K562 (cell line): ENCODE results near the gene RC3H2. TPM values are rescaled to one million over a fixed set of nuclear protein-coding genes. Genes with fewer than 3 reads are reported as not detected.

Experiments
- ARHGAP35 ChIP-seq: fragments of 450-650 bp; IDR thresholded peaks from 2 replicates; pipeline ENCODE4 v1.6.1; 2018; ENCODE audit not compliant: partially characterized antibody
- FOSL1 ChIP-seq: fragments of 200-800 bp; sonication (Bioruptor generic); conservative IDR thresholded peaks from 2 replicates; pipeline ENCODE4 v1.6.1; 2016; ENCODE audit warnings: missing genetic modification characterization, missing compliant biosample characterization
- PPARD ChIP-seq: fragments of 250-450 bp; sonication (Bioruptor Pico); IDR thresholded peaks from 2 replicates; pipeline ENCODE4 v1.8.0; 2022; ENCODE audit warnings: inconsistent platforms, mild to moderate bottlenecking, moderate library complexity
- SREBF1 ChIP-seq: fragments of 150-350 bp; IDR thresholded peaks from 2 replicates; pipeline ENCODE4 v1.6.1; 2014; ENCODE audit warnings: antibody characterized with exemption, low read depth, low read length, borderline replicate concordance
- ZNF583 ChIP-seq: fragments of 250-450 bp; sonication (Bioruptor Pico); IDR thresholded peaks from 2 replicates; pipeline ENCODE4 v1.4.0; 2020
- polyA plus RNA-seq, 8 experiments: library from polyadenylated mRNA; depleted of rRNA in 4 of 8; stranded (reverse) in 5 of 8; unstranded in 3 of 8; fragments of >200 nt; fragmentation: Nextera tagmentation in 2 of 8; fragmentation: Illumina TruSeq in 1 of 8; extraction: Ambion mirVana in 2 of 8; extraction: Trizol in 1 of 8; gene quantifications; 2 replicates each; pipeline versions ENCODE4 v1.2.1 to v1.2.3, GENCODE V29; 2011 to 2014; ENCODE audit warnings: inconsistent platforms in 1 of 8, missing spikeins in 1 of 8
- total RNA-seq, 7 experiments: library from RNA; depleted of rRNA in 6 of 7; stranded (reverse); fragments of >200 nt in 6 of 7; fragmentation: Illumina TruSeq in 2 of 7; extraction: Trizol in 2 of 7; gene quantifications; 2 replicates each; pipeline versions ENCODE4 v1.2.1 to v1.2.3, GENCODE V29; 2011 to 2021; ENCODE audit warnings: low replicate concordance in 1 of 7
- TF ChIP-seq, protein P1 (sequence below): fragments of 450-650 bp; IDR thresholded peaks from 2 replicates; pipeline ENCODE4 v1.6.1; 2016; ENCODE audit warnings: mild to moderate bottlenecking, moderate library complexity
- TF ChIP-seq, protein P2 (sequence below): fragments of 250-450 bp; sonication (Bioruptor Pico); IDR thresholded peaks from 2 replicates; pipeline ENCODE4 v1.4.0; 2020; ENCODE audit warnings: mild to moderate bottlenecking, moderate library complexity
- TF ChIP-seq, protein P3 (sequence below): fragments of 450-650 bp; IDR thresholded peaks from 2 replicates; pipeline ENCODE4 v1.6.1; 2018; ENCODE audit not compliant: partially characterized antibody
- TF ChIP-seq, protein P4 (sequence below): sonication (generic); formaldehyde crosslinking; IDR thresholded peaks from 2 replicates; pipeline ENCODE4 v1.4.0; 2020; ENCODE audit warnings: mild to moderate bottlenecking, missing genetic modification reagents

RC3H2 gene
- total and polyA plus RNA-seq, 9 of the 15 experiments (the other 6 are each of a cell fraction or from before 2014, with no cell fraction given), result 5.6 to 35.4 (median 18.6) TPM

DNA sequence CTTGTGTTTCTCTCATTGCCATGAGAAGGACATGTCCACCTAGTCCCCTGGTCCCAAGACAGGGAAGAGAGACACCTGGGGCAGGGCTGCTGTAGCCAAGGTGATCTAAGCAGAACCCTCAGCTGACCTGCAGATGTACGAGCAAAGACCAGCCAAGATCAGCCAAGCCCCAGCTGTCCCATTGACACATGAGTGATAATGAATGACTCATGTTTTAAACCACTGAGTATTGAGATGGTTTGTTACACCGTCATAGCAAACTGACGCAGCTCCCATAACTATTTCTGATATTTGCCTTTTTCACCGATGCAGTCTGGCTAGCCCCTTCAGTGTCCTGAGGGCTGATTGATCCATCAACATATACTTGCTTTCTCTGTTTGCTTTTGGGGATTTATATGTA is 98.5 kb downstream of the RC3H2 start (continued):
- TF ChIP-seq, protein P1, sequence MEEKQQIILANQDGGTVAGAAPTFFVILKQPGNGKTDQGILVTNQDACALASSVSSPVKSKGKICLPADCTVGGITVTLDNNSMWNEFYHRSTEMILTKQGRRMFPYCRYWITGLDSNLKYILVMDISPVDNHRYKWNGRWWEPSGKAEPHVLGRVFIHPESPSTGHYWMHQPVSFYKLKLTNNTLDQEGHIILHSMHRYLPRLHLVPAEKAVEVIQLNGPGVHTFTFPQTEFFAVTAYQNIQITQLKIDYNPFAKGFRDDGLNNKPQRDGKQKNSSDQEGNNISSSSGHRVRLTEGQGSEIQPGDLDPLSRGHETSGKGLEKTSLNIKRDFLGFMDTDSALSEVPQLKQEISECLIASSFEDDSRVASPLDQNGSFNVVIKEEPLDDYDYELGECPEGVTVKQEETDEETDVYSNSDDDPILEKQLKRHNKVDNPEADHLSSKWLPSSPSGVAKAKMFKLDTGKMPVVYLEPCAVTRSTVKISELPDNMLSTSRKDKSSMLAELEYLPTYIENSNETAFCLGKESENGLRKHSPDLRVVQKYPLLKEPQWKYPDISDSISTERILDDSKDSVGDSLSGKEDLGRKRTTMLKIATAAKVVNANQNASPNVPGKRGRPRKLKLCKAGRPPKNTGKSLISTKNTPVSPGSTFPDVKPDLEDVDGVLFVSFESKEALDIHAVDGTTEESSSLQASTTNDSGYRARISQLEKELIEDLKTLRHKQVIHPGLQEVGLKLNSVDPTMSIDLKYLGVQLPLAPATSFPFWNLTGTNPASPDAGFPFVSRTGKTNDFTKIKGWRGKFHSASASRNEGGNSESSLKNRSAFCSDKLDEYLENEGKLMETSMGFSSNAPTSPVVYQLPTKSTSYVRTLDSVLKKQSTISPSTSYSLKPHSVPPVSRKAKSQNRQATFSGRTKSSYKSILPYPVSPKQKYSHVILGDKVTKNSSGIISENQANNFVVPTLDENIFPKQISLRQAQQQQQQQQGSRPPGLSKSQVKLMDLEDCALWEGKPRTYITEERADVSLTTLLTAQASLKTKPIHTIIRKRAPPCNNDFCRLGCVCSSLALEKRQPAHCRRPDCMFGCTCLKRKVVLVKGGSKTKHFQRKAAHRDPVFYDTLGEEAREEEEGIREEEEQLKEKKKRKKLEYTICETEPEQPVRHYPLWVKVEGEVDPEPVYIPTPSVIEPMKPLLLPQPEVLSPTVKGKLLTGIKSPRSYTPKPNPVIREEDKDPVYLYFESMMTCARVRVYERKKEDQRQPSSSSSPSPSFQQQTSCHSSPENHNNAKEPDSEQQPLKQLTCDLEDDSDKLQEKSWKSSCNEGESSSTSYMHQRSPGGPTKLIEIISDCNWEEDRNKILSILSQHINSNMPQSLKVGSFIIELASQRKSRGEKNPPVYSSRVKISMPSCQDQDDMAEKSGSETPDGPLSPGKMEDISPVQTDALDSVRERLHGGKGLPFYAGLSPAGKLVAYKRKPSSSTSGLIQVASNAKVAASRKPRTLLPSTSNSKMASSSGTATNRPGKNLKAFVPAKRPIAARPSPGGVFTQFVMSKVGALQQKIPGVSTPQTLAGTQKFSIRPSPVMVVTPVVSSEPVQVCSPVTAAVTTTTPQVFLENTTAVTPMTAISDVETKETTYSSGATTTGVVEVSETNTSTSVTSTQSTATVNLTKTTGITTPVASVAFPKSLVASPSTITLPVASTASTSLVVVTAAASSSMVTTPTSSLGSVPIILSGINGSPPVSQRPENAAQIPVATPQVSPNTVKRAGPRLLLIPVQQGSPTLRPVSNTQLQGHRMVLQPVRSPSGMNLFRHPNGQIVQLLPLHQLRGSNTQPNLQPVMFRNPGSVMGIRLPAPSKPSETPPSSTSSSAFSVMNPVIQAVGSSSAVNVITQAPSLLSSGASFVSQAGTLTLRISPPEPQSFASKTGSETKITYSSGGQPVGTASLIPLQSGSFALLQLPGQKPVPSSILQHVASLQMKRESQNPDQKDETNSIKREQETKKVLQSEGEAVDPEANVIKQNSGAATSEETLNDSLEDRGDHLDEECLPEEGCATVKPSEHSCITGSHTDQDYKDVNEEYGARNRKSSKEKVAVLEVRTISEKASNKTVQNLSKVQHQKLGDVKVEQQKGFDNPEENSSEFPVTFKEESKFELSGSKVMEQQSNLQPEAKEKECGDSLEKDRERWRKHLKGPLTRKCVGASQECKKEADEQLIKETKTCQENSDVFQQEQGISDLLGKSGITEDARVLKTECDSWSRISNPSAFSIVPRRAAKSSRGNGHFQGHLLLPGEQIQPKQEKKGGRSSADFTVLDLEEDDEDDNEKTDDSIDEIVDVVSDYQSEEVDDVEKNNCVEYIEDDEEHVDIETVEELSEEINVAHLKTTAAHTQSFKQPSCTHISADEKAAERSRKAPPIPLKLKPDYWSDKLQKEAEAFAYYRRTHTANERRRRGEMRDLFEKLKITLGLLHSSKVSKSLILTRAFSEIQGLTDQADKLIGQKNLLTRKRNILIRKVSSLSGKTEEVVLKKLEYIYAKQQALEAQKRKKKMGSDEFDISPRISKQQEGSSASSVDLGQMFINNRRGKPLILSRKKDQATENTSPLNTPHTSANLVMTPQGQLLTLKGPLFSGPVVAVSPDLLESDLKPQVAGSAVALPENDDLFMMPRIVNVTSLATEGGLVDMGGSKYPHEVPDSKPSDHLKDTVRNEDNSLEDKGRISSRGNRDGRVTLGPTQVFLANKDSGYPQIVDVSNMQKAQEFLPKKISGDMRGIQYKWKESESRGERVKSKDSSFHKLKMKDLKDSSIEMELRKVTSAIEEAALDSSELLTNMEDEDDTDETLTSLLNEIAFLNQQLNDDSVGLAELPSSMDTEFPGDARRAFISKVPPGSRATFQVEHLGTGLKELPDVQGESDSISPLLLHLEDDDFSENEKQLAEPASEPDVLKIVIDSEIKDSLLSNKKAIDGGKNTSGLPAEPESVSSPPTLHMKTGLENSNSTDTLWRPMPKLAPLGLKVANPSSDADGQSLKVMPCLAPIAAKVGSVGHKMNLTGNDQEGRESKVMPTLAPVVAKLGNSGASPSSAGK, result no peak
- TF ChIP-seq, protein P2, sequence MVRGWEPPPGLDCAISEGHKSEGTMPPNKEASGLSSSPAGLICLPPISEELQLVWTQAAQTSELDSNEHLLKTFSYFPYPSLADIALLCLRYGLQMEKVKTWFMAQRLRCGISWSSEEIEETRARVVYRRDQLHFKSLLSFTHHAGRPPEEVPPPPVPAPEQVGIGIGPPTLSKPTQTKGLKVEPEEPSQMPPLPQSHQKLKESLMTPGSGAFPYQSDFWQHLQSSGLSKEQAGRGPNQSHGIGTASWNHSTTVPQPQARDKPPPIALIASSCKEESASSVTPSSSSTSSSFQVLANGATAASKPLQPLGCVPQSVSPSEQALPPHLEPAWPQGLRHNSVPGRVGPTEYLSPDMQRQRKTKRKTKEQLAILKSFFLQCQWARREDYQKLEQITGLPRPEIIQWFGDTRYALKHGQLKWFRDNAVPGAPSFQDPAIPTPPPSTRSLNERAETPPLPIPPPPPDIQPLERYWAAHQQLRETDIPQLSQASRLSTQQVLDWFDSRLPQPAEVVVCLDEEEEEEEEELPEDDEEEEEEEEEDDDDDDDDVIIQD (CRISPR knock-in tag), result no peak
- TF ChIP-seq, protein P3, sequence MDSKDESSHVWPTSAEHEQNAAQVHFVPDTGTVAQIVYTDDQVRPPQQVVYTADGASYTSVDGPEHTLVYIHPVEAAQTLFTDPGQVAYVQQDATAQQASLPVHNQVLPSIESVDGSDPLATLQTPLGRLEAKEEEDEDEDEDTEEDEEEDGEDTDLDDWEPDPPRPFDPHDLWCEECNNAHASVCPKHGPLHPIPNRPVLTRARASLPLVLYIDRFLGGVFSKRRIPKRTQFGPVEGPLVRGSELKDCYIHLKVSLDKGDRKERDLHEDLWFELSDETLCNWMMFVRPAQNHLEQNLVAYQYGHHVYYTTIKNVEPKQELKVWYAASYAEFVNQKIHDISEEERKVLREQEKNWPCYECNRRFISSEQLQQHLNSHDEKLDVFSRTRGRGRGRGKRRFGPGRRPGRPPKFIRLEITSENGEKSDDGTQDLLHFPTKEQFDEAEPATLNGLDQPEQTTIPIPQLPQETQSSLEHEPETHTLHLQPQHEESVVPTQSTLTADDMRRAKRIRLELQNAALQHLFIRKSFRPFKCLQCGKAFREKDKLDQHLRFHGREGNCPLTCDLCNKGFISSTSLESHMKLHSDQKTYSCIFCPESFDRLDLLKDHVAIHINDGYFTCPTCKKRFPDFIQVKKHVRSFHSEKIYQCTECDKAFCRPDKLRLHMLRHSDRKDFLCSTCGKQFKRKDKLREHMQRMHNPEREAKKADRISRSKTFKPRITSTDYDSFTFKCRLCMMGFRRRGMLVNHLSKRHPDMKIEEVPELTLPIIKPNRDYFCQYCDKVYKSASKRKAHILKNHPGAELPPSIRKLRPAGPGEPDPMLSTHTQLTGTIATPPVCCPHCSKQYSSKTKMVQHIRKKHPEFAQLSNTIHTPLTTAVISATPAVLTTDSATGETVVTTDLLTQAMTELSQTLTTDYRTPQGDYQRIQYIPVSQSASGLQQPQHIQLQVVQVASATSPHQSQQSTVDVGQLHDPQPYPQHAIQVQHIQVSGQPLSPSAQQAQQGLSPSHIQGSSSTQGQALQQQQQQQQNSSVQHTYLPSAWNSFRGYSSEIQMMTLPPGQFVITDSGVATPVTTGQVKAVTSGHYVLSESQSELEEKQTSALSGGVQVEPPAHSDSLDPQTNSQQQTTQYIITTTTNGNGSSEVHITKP, result no peak
- no peak for TF ChIP-seq ZNF583 (CRISPR knock-in tag)
- no peak for TF ChIP-seq ARHGAP35
- TF ChIP-seq, protein P4, sequence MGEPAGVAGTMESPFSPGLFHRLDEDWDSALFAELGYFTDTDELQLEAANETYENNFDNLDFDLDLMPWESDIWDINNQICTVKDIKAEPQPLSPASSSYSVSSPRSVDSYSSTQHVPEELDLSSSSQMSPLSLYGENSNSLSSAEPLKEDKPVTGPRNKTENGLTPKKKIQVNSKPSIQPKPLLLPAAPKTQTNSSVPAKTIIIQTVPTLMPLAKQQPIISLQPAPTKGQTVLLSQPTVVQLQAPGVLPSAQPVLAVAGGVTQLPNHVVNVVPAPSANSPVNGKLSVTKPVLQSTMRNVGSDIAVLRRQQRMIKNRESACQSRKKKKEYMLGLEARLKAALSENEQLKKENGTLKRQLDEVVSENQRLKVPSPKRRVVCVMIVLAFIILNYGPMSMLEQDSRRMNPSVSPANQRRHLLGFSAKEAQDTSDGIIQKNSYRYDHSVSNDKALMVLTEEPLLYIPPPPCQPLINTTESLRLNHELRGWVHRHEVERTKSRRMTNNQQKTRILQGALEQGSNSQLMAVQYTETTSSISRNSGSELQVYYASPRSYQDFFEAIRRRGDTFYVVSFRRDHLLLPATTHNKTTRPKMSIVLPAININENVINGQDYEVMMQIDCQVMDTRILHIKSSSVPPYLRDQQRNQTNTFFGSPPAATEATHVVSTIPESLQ (CRISPR knock-in tag), result no peak
- TF ChIP-seq PPARD (CRISPR knock-in tag), result no peak
- TF ChIP-seq FOSL1 (tag), result peak; percentile 47; the same call in 1 of the 2 replicates
- TF ChIP-seq SREBF1, result no peak
